CD4-positive, alpha-beta T cell treated with Interleukin-21 for 1 hour (primary cell): Measurements from ENCODE around the gene CACNG1.

ENCODE experiments used
- DNase-seq: peaks from one replicate; pipeline ENCODE4 v3.0.0-alpha.2; 2020

The CACNG1 gene

DNA sequence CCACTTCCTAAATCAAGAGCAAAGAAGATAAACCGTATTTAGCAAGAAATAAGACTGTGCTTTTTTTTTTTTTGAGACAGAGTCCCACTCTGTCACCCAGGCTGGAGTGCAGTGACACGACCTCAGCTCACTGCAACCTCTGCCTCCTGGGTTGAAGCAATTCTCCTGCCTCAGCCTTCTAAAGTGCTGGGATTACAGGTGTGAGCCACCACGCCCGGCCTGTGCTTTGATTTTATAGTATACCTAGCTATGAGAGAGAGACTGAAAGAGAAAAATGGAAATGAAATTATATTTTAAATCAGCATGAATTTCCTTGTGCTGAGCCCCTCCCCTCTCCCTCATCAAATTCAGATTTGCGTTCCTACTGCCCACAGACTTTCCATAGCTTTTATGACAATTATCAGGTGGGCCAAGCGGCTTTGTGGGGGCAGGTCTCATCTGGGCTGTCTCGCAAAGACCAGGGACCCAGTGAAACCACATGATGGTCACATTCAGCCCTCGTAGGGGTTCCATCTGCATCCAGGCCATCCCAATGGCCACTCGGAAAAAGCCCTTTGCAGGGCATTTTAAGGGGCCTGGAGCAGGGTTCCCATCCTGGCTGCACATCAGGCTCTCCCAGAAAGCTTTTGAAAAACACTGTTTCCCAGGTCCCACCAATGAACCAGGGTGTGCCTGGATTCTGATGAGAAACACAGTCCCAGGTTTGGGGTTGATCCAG is 8.5 kb downstream of the CACNG1 start:
- DNase-seq, result no peak

DNA sequence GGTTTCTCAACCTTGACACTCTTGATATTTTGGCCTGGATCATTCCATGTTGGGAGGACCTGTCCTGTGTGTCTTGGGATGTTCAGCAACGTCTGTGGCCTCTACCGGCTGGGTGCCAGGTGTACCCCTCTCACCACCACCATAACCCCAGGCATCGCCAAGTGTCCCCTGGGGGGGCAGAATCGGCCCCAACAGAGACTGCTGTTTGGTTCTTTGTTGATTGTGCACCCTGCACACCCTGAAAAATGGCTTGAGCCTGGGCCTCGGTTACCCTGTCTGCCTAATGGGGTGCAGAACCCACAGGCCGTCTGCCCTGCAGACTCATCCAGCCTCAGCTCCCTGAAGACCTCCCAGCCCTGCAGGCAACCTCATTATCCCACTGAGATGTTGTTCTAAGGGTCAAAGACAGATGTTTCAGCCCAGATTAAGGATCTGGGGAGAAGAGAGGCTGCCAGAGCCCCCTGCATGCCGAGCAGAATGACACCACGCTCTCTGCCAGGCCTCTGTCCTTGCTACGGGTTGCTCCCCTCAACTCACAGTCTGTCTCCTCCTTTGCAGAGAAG is 9.2 kb downstream of the CACNG1 start:
- DNase-seq, result no peak

DNA sequence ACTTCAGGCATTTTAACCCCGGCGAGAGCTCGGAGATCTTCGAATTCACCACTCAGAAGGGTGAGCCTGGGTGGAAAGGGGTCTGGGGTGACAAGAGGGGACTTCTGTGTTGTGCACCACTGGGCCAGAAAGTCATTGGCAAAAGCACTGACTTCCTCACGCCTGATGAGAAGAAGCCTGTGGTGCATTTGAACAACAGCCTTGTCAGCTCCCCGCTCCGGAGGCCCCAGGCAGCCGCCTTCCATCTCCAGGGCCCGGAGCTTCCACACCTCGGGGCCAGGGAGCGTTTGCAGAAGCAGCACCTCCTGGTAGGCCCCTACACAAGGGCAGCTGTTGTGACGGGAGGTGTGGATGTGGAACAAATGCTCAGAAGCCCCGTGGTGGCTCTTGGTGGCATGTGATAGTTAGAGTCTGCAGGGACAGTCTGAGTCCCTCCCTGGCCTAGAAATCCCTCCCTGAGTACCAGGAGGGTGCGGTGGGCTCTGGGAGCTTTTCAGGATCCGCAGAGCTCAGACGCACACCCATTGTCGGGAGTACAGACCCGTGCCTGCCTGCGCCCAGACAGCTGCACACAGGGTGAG is 9.7 kb downstream of the CACNG1 start:
- DNase-seq, result no peak

DNA sequence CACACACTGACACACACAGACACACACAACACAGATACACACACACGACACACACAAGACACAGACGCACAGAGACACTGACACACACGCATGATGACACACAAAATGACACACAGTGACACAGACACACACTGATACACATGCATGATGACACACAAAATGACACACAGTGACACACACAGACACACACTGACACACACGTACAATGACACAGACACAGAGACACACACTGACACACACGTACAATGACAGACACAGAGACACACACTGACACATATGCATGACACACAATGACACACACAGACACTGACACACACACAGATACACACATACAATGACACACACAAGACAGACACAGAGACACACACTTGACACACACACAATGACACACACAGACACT is 10.3 kb downstream of the CACNG1 start:
- DNase-seq, result no peak

DNA sequence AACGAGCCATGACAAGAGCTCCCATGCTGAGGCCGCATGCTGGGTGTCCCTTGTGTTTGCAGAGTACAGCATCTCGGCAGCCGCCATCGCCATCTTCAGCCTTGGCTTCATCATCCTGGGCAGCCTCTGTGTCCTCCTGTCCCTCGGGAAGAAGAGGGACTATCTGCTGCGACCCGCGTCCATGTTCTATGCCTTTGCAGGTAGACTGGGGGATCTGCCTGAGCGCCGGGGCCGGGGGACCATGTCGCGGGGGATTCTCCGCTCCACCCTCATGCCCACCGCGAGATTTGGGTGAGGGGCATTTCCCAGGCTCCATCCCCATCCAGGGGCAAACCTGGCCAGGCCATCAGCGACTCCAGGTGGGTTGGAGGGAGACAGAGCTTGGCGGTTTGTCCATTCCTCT is 10.7 kb downstream of the CACNG1 start:
- DNase-seq, result no peak

DNA sequence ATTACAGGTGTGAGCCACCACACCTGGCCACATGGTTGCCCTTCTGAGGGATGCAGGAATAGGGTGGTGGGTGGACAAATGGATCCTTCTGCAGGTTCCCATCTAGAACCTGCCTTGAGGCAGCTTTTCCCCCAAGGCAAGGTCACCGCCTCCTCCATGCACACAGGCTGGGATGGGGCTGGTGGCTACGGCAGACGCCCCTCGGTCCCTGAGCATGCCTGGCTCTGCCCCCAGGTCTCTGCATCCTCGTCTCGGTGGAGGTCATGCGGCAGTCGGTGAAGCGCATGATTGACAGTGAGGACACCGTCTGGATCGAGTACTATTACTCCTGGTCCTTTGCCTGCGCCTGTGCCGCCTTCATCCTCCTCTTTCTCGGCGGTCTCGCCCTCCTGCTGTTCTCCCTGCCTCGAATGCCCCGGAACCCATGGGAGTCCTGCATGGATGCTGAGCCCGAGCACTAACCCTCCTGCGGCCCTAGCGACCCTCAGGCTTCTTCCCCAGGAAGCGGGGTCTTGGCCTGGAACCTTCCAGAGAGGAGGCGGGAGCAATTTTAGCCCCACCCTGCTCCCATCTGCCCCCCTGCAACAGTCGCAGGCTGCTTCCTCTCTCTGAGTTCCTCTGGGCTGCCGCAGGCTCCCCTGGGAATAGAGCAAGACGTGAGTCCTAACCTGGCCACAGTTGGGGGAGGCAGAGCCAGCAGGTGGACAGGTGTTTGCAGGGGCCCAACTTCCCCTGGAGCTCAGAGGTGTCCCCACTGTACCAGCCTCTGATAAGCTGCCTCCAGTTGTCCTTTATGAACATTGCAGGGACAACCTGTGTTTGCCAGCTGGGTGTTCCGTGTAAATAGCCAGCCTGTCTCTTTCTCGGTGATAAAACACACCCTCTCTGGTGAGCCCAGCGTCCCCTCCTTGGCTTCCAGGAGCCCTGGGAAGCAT is 11.7 kb downstream of the CACNG1 start:
- no peak for DNase-seq

DNA sequence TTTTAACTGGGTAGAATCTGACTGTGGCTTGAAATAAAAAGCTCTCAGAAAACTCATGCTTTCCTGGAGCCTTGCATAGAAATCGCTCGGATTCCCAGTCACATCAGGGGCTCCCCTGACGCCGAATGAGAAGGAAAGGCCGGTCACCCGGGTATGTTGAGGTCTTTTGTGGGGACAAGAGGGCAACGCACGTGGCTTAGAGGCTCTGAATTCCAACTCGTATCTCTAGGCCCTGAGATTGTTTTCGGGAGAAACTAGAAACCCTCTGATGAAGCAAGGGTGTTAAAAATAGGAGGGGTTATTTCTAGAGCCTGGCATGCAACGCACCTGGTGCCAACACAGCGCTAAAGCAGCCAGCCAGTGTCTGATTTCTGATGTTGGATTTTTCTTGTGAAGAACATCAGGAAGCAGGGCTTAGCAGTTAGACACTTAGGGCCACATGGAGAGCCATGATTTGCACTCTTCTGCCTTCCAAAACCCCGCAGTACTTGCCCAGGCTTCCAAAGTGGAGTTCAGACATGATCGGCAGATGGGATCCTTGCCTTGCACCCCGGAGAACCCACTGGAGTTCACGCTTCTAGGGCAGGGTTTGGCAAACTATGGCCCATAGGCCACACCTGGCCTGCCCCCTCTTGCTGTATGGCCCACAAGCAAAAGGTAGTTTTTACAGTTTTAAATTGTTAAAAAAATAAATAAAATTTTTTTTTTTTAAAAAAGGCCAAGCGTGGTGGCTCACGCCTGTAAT is 12.6 kb downstream of the CACNG1 start:
- DNase-seq, result no peak

DNA sequence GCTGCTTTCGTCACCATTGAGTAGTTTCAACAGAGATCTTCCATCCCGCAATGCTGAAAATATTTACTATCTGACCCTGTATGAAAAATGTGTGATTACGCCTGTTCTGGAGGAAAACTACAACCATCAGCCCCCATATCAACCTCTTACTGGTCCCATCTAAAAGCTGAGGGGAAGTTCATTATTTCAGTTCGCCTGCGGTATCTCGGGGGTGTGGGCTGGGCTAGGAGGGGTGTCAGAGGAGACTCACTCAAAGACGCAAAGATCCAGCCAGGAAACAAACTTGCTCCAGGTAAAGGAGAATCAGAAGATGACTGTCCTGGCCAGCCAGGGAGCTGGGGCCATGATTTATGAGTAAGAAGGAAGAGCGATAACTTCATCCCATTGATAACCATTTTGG is 13.7 kb downstream of the CACNG1 start:
- no peak for DNase-seq

DNA sequence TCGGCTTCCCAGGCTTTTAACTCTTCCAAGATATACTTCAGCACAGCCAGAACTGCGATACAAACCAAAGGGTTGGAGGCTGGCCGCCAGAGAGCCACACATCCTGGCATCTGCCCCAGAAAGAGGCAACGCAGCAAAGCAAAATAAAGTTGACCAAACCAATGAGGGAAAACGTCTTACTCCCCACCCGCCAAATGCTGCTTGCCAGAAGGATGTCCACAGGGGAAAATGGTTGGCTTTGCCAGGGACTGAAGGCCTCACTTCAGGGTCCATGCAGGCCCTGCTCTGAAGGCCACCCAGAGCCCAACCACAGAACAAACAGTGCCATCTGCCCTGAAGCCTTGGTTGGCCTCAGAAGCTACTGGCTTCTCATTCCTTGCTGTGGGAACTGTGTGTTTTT is 15.0 kb downstream of the CACNG1 start:
- no peak for DNase-seq

DNA sequence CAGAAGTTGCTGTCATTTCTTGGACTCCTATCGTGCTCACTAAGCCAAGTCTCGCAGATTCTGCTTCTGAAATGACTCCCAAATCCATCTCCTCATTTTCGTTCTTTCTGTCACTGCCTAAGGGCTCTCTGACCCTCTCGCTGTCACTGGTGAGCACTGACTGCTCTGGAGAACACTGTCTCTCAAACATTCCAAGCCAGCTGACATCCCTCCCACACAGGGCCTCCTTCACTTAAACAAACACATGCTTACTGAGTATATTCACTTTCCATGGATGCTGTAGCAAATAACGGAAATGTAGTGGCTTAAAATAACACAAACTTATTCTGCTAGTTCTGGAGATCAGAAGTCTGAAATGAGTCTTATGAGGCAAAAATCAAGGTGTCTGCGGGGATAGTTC is 18.8 kb downstream of the CACNG1 start:
- no peak for DNase-seq

DNA sequence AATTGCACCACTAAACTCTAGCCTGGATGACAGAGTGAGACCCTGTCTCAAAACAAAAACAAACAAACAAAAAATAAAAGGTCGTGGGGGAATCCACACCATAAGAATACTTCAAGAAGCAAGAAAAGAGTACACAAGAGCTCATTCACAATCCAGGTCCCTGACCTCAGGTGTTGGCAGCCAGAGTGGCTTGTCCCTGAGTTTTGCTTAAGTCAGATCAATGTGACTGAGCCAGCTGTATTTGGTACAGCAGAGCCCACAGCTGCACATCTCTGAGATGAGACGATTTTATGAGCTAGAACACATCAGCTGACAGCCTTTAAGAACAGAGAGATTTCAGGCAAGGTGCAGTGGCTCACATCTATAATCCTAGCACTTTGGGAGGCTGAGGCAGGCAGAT is 22.4 kb downstream of the CACNG1 start:
- DNase-seq, result no peak

DNA sequence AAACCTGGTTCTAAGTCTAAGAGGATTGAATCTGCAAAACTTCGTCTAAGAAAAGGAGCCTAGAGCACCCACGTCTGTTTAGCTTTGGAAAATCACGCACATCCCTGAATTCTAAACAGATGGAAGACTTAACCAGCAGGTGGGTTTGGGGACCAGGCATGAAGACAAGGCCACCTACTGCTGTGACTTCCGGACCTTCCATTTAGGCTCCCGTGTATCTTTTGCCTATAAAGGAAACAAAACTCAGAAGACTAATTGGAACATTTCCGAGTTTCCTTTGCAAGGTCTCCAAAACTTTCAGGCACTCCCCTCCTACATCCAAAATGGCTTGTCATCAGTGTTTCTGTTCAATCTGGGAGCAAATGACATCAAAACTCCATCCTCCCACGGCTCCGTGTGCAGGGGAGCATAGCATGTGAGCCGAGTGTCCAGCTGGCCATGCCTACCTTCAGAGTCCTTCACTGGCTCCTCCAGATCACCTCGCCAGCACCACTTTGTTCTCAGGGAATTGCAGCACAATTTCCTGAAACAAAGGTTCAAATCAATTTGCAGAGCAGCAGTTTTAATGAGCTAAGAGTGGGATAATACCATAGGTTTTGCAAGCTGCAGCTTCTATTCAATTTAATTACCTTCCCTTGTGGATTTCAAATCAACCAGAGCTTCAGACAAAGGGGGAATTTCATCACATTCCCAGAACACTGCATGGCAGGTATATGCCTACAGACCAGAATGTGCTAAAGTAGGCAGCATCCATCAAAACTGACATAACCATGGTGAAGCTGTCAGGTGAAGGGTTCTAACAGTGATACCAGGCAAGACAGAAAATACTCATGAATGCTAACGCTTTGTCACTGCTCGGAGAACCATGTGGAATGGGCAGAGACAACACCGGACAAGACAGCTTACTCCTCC is 23.5 kb downstream of the CACNG1 start:
- DNase-seq, result no peak

DNA sequence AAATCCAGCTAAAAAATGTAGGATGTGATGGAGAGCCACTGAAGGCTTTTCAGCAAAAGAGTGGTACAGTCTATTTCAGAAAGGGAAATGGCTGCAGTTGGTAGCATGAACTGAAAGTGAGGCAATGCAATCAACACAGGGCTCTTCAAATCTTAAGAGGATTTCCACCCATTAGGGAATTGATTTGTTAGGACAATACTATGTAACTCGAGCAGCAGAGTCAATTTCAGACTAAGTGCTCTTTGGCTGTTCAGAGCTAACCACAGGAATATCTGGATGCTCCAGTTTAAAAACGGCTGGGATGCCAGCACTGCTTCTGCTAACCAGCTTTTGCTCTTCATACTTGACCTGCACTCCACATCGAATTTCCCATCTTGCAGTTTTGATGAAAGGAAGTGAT is 24.6 kb downstream of the CACNG1 start:
- DNase-seq, result no peak

DNA sequence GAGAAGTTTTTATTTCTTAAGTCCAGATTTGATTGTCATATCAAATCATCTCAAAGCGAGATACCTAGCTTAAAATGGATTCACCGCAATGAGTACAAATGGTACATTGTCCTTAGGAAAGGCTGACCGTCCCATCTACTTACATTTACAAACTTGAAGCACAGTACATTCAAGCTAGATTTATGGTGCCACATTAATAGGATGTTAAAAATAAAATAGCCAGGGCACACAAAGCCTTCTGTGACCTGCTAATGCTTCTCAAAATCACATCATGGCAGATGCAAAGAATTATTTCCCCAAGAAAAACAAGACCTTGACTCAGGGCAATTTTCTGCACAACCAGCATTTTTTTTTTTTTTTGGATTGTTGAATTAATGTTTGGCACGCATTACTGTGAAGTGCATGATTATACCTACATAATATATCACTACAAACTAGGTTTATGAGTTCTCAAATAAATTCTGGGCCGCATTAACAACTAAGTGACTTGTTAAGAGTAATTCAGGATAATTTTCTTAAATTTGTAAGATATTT is 25.3 kb downstream of the CACNG1 start:
- DNase-seq, result no peak

DNA sequence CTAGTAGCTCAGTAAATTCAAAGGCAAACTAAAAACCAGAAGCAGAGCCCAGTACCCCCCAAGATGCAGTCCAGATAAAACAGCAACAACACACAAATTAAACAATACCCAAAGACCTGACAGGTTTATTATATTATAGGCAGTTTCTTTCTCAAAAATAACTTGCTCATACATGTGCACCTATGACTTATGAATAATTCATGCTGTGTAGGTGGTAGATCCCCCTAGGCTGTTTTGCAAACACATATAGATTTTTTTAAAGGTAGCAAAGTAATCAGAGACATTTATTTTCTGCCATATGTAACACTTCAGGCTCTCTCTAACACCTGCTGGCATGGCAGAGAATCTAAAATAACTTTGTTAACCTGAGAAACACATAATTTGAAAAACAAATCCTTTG is 27.2 kb downstream of the CACNG1 start:
- DNase-seq, result no peak

DNA sequence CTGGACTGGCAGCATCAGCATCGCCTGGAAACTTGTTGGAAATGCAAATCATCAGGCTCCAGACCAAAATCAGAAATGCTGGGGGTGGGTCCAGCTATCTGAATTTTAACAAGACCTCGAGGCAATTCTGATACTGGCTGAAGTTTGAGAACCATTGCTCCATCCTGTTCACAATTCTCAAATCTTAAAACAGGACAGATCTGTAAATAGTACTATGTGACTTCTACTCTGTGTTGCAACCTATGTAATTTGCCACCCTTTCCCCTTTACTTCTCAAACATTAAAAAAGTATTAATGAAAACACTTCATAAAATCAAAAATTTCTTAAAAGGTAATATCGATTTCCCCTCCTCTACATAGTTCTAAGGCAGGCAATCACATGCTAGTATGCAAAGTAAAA is 28.5 kb downstream of the CACNG1 start:
- DNase-seq, result no peak

DNA sequence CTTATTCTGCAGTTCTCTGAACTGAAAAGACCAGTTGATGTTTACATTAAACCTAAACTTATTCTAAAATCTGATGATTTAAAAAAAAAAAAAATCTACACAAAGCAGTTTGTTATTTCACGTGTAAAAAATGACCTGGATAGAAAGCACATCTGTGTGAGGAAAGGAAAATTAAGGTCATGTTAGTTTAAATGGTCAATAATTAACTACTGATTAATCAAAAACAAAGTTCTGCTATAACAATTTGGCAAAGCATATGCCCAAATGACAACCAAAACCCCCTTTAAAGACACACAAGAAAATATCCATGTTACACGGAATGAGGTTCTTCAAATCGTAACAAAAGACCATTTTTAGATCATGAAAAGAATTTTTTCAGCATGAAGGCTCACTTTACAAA is 30.4 kb downstream of the CACNG1 start:
- DNase-seq, result no peak

DNA sequence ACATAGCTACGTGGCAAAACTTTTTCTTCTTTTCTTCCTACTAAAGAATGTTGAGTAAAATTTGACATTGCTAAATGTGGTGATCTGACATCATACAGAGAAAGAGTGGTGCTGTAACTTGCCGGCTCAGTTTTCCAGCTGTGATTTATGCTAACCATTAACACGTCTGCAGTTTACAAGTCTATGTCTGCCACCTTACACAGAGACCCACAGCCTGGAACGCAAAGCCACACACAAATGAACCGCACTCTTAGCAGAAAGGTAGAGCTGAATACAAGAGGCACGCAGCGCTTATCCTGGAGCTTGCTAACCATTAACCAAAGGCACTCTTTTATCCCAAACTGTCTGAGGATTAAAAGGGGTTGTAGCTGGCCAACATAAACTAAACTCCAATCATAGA is 31.9 kb downstream of the CACNG1 start:
- no peak for DNase-seq

DNA sequence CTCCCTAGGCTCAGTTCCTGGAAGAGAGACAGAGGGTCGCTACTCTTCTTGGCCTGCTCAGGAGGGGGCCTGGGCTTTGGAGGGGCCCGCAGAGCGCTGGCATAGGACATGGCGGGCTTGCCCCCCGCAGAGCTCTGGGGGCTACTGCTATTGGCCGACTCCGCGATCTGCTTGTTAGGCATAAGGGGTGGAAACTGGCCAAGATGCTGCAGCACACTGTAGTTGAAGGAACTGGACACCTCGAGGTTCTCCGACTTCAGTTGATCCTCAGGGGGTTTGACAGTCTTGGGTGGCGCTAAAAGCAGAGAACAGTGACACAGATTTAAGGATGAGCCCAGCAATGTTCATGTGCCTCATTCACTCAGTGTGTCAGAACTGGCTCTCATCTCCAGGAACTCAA is 33.9 kb downstream of the CACNG1 start:
- no peak for DNase-seq

DNA sequence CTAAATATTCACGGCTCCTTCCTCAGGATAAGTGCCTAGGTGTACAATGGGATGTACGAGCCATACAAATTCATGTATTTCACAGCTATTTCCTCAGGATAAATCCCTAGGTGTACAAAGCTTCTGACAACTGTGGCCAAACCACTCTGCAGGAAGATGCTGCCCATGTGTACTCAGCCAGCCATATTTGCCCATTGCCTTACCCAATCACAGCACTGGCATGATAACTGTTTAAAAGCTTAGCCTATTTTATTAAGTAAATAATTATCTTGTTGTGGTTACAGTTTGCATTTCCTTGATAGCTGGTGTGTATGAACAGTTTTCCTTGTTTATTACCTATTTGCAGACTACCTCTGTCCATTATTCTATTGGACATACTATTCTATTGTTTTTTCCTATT is 35.1 kb downstream of the CACNG1 start:
- DNase-seq, result no peak

DNA sequence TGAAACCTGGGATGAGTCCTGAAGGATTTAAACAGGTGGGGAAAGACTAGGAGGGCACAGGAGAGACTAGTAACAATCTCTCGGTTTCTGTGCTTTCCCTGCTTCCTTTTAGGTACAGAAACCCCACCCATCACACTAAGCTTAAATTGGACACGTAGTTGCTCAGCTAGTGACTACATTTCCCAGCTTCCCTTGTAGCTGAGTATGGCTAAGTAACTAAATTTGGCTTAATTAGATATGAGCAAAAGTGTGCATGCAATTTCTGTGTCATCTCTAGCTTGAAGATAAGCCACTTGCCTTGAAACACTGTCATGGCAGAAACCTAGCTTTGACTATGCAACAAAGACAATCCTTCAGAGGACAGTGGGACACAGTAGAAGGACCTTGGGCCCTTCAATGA is 36.5 kb downstream of the CACNG1 start:
- DNase-seq, result no peak

DNA sequence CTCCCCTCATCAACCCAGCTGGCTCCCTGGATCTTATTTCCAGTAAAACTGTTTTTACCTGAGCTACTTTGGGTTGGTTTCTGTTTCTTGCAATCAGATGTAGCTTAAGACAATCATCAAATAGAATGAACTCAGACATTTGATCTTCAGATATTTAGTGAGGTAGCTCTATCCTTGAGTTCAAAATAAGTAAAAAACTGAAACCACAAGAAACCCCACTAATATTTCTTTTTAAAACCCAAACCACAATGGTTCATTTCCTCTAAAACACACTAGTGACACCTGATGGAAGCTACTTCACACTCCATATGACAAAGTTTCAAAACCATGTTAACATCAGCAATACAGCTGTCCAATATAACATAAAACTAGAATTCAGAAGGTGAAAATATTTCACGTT is 37.8 kb downstream of the CACNG1 start:
- DNase-seq, result peak; percentile 43
